Mesenchymal stem cell (in vitro differentiated cells and primary cell): Measurements from ENCODE around the gene CFAP119.

Experiments used
- DNase-seq: peaks from one replicate; pipeline ENCODE4 v3.0.0-alpha.2; 2013
- H2AFZ ChIP-seq: one replicate; pipeline ENCODE4 v1.6.1; 2013; ENCODE audit warnings: low read depth, mild to moderate bottlenecking, control low read depth, inconsistent platforms, low read length, moderate library complexity
- H2AK5ac ChIP-seq: 2 replicates; pipeline ENCODE4 v1.6.1; 2013; ENCODE audit warnings: low read length, moderate library complexity, mild to moderate bottlenecking, inconsistent platforms; ENCODE audit not compliant: severe bottlenecking
- H2BK120ac ChIP-seq: one replicate; pipeline ENCODE4 v1.6.1; 2013; ENCODE audit warnings: low read depth, mild to moderate bottlenecking, inconsistent platforms, low read length, moderate library complexity
- H2BK12ac ChIP-seq, 2 experiments: one replicate each; pipeline ENCODE4 v1.6.1; 2013; ENCODE audit warnings: inconsistent platforms in 2 of 2, low read length in 2 of 2, mild to moderate bottlenecking in 2 of 2, moderate library complexity in 2 of 2, control low read depth in 1 of 2
- H2BK15ac ChIP-seq: one replicate; pipeline ENCODE4 v1.6.1; 2013; ENCODE audit warnings: mild to moderate bottlenecking, low read depth, inconsistent platforms; ENCODE audit not compliant: poor library complexity, severe bottlenecking
- H2BK5ac ChIP-seq: 2 replicates; pipeline ENCODE4 v1.6.1; 2013; ENCODE audit warnings: low read depth, mild to moderate bottlenecking, low read length, control low read depth, inconsistent platforms; ENCODE audit not compliant: poor library complexity, severe bottlenecking
- H3K14ac ChIP-seq, 2 experiments: one replicate each; pipeline ENCODE4 v1.6.1; 2013; ENCODE audit warnings: inconsistent platforms in 2 of 2, low read length in 2 of 2, control low read depth in 1 of 2, mild to moderate bottlenecking in 1 of 2, moderate library complexity in 1 of 2
- H3K18ac ChIP-seq, 2 experiments: one replicate each; pipeline ENCODE4 v1.6.1; 2013; ENCODE audit warnings: inconsistent platforms in 2 of 2, low read length in 2 of 2, control low read depth in 1 of 2, low read depth in 1 of 2, mild to moderate bottlenecking in 1 of 2
- H3K23ac ChIP-seq, 2 experiments: one replicate each; pipeline ENCODE4 v1.6.1; 2013; ENCODE audit warnings: inconsistent platforms in 2 of 2, low read length in 2 of 2, mild to moderate bottlenecking in 2 of 2, moderate library complexity in 2 of 2, control low read depth in 1 of 2
- H3K27ac ChIP-seq: 2 replicates; pipeline ENCODE4 v1.5.1; 2013; ENCODE audit warnings: mild to moderate bottlenecking, moderate library complexity, low read length, control low read depth, inconsistent platforms; ENCODE audit not compliant: poor library complexity, severe bottlenecking
- H3K27me3 ChIP-seq, 2 experiments: 2 replicates each; pipeline versions ENCODE4 v1.6.1 to v1.7.0; 2013; ENCODE audit warnings: low read length in 2 of 2, mild to moderate bottlenecking in 2 of 2, moderate library complexity in 2 of 2, control low read depth in 1 of 2, inconsistent platforms in 1 of 2; ENCODE audit not compliant: control insufficient read depth in 1 of 2, insufficient read depth in 1 of 2
- H3K36me3 ChIP-seq, 2 experiments: 2 replicates each; pipeline versions ENCODE4 v1.6.1 to v1.7.0; 2013; ENCODE audit warnings: low read length in 2 of 2, control low read depth in 1 of 2, inconsistent platforms in 1 of 2, low read depth in 1 of 2, mild to moderate bottlenecking in 1 of 2; ENCODE audit not compliant: insufficient read depth in 2 of 2, control insufficient read depth in 1 of 2
- H3K4ac ChIP-seq, 2 experiments: one replicate each; pipeline ENCODE4 v1.6.1; 2013; ENCODE audit warnings: inconsistent platforms in 2 of 2, low read length in 2 of 2, mild to moderate bottlenecking in 2 of 2, moderate library complexity in 2 of 2, control low read depth in 1 of 2, low read depth in 1 of 2
- H3K4me1 ChIP-seq: 2 replicates; pipeline ENCODE4 v1.6.1; 2013; ENCODE audit warnings: low read depth, low read length, control low read depth; ENCODE audit not compliant: control insufficient read depth, insufficient read depth
- H3K4me2 ChIP-seq: 2 replicates; pipeline ENCODE4 v1.6.1; 2013; ENCODE audit warnings: low read length, mild to moderate bottlenecking, inconsistent platforms; ENCODE audit not compliant: poor library complexity, severe bottlenecking
- H3K4me3 ChIP-seq, 2 experiments: 2 replicates each; pipeline versions ENCODE4 v1.5.1 to v1.7.0; 2013; ENCODE audit warnings: low read length in 2 of 2, mild to moderate bottlenecking in 2 of 2, control low read depth in 1 of 2, low read depth in 1 of 2; ENCODE audit not compliant: insufficient read depth in 1 of 2
- H3K79me1 ChIP-seq: replicated peaks from 2 replicates; pipeline ENCODE4 v1.6.1; 2013; ENCODE audit warnings: mild to moderate bottlenecking, control low read depth, low read length, inconsistent platforms; ENCODE audit not compliant: poor library complexity, severe bottlenecking
- H3K9ac ChIP-seq: 2 replicates; pipeline ENCODE4 v1.7.0; 2013; ENCODE audit warnings: mild to moderate bottlenecking, low read length, moderate library complexity
- H3K9me3 ChIP-seq: 2 replicates; pipeline ENCODE4 v1.7.0; 2013; ENCODE audit warnings: mild to moderate bottlenecking, low read length; ENCODE audit not compliant: control insufficient read depth
- H4K8ac ChIP-seq: one replicate; pipeline ENCODE4 v1.6.1; 2013; ENCODE audit warnings: inconsistent platforms, mild to moderate bottlenecking, low read length, moderate library complexity
- H4K91ac ChIP-seq: one replicate; pipeline ENCODE4 v1.6.1; 2013; ENCODE audit warnings: mild to moderate bottlenecking, low read length, inconsistent platforms
- WGBS: methylation state at CpG from one replicate; pipeline ENCODE4 v1.1.7; 2013; ENCODE audit warnings: mixed read lengths; 5-methylcytosine and 5-hydroxymethylcytosine counted together

CFAP119 gene

GRCh38 chr16:30728899-30729672 lies 32.8 kb downstream of the CFAP119 start:
- no peak overlapping the region for H2AK5ac ChIP-seq
- H3K27ac ChIP-seq, result no peak overlapping the region
- no peak overlapping the region for H3K18ac ChIP-seq
- 96% methylated on average over 16 of the region's 17 CpGs for WGBS
- no peak overlapping the region for H4K91ac ChIP-seq
- H3K14ac ChIP-seq, result no peak overlapping the region
- H3K27me3 ChIP-seq, result no peaks in the 10 kb centered on the region
- no peak overlapping the region for H4K8ac ChIP-seq
- no peak overlapping the region for H3K4me3 ChIP-seq
- DNase-seq, result no peak
- no peak overlapping the region for H3K9ac ChIP-seq
- no peak overlapping the region for H2BK15ac ChIP-seq
- H3K79me1 ChIP-seq, result peaks cover 38% of the 10 kb centered on the region
- H2BK5ac ChIP-seq, result no peak overlapping the region
- no peaks in the 10 kb centered on the region for H3K9me3 ChIP-seq
- no peak overlapping the region for H2BK120ac ChIP-seq
- H2AFZ ChIP-seq, result no peak overlapping the region
- no peak overlapping the region for H3K23ac ChIP-seq
- peaks cover 64 to 96% of the 10 kb centered on the region in 2 experiments for H3K36me3 ChIP-seq
- peaks cover 2% of the 10 kb centered on the region for H3K4me1 ChIP-seq
- H3K4me2 ChIP-seq, result no peak overlapping the region
- no peak overlapping the region for H3K4ac ChIP-seq
- H2BK12ac ChIP-seq, result no peak overlapping the region

DNA sequence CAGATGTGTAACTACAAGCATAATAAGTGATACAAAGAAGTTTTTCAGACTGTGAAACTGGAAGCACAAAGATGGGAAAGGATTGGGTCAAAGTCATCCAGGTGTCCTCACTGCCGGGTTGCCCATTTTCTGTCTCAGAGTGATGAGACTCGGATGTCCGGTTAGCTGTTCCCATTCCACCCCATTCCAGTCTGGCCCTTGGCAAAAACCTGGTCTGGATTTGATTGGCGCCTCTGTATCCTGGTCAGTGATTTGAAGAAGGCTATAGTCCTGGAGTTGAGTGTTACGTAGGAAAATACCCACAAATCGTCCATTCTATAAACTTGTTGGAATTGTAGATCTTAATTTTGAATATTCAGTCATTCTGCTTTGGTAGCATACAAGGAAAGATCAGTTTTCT lies 33.5 kb downstream of the CFAP119 start:
- Histone ChIP-seq H3K23ac (no peak overlapping the region), H3K79me1 (peaks cover 39% of the 10 kb centered on the region), H3K4me3 (no peak overlapping the region), H3K36me3 (peaks cover 64 to 96% of the 10 kb centered on the region in 2 experiments), H3K9ac (no peak overlapping the region), H2AFZ (no peak overlapping the region), H2AK5ac (no peak overlapping the region), H2BK15ac (no peak overlapping the region), H3K4me1 (peaks cover 2% of the 10 kb centered on the region), H4K91ac (no peak overlapping the region), H3K9me3 (no peaks in the 10 kb centered on the region), H2BK120ac (no peak overlapping the region), H3K4me2 (no peak overlapping the region), H2BK12ac (no peak overlapping the region), H3K27me3 (no peaks in the 10 kb centered on the region), H2BK5ac (no peak overlapping the region), H3K27ac (no peak overlapping the region), H4K8ac (no peak overlapping the region), H3K14ac (no peak overlapping the region), H3K18ac (no peak overlapping the region), H3K4ac (no peak overlapping the region)
- 99% methylated on average over 4 of the region's 6 CpGs for WGBS
- DNase-seq, result no peak

DNA sequence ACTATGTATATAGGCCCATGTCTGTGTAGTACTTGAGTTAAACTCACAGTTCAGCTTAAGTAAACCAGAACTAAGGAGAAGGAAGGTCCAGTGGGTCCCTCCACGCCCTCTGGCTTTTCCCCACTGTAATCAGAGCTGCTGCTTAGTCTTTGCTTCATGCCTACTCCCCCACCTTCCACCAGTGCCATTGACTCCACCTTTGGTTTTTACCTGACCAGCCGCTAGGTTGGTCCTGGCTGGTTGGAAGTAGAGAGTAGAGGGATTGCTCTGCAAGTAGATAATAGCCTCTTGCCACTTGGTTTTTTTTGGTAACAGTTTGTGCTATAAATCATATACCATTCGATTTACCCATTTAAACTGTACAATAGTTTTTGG lies 36.5 kb downstream of the CFAP119 start:
- Histone ChIP-seq H3K23ac (no peak overlapping the region), H3K4ac (no peak overlapping the region), H2BK15ac (no peak overlapping the region)

GRCh38 chr16:30724641-30725417 lies 37.0 kb downstream of the CFAP119 start:
- no peak overlapping the region for H2BK5ac ChIP-seq
- no peak overlapping the region for H3K23ac ChIP-seq
- DNase-seq, result no peak
- H2AFZ ChIP-seq, result no peak overlapping the region
- no peak overlapping the region for H4K91ac ChIP-seq
- no peak overlapping the region for H3K14ac ChIP-seq
- no peak overlapping the region for H3K18ac ChIP-seq
- no peak overlapping the region for H4K8ac ChIP-seq
- no peak overlapping the region for H2BK12ac ChIP-seq
- H3K4ac ChIP-seq, result no peak overlapping the region
- no peak overlapping the region for H2BK15ac ChIP-seq
- no peak overlapping the region for H3K4me3 ChIP-seq
- no peaks in the 10 kb centered on the region for H3K27me3 ChIP-seq
- H3K4me1 ChIP-seq, result no peaks in the 10 kb centered on the region
- H3K9me3 ChIP-seq, result no peaks in the 10 kb centered on the region
- no peak overlapping the region for H3K27ac ChIP-seq
- 98% methylated on average over 16 of the region's 23 CpGs for WGBS
- no peak overlapping the region for H3K4me2 ChIP-seq
- H3K9ac ChIP-seq, result no peak overlapping the region
- H3K79me1 ChIP-seq, result peaks cover 57% of the 10 kb centered on the region
- H3K36me3 ChIP-seq, result peaks cover 73 to 98% of the 10 kb centered on the region in 2 experiments
- H2BK120ac ChIP-seq, result no peak overlapping the region
- H2AK5ac ChIP-seq, result no peak overlapping the region

More for the DNA sequence above, 36.5 kb downstream of the CFAP119 start:
- Histone ChIP-seq H3K27me3 (no peaks in the 10 kb centered on the region), H3K79me1 (peaks cover 54% of the 10 kb centered on the region), H3K18ac (no peak overlapping the region), H2BK12ac (no peak overlapping the region), H4K8ac (no peak overlapping the region), H3K4me1 (no peaks in the 10 kb centered on the region), H2AFZ (no peak overlapping the region), H3K36me3 (peaks cover 70 to 97% of the 10 kb centered on the region in 2 experiments), H3K27ac (no peak overlapping the region), H3K9ac (no peak overlapping the region), H4K91ac (no peak overlapping the region), H3K4me3 (no peak overlapping the region), H2BK5ac (no peak overlapping the region), H3K4me2 (no peak overlapping the region), H3K14ac (no peak overlapping the region), H2BK120ac (no peak overlapping the region), H2AK5ac (no peak overlapping the region), H3K9me3 (no peaks in the 10 kb centered on the region)
- WGBS, result no CpG with 5 or more reads among the region's 3 CpGs
- DNase-seq, result no peak
